Activated gamma-delta T cell (primary cell): ENCODE measurements around the gene PPP3R2.
"Not testable (repeated sequence)": the region's sequence is repeated elsewhere in the genome, so short reads cannot be mapped to it uniquely, and the experiment has no call there.

Source experiments
- DNase-seq: peaks from one replicate; lab custom pipeline; 2025; lab: John Stamatoyannopoulos, UW
- total RNA-seq, 2 donors: gene quantifications; one replicate each; lab custom pipeline; 2026; lab: John Stamatoyannopoulos, UW

Gene PPP3R2
- 0 to 0.04 reads per million in 2 donors for total RNA-seq

- DNase-seq, result no peak
Observed at GRCh38 chr9:101594796-101595195, at the start of gene PPP3R2. TSS of gene PPP3R2 (minus strand) at chr9:101594969. CDS start at chr9:101594921, 48 bp downstream.

- no peak for DNase-seq
Observed at GRCh38 chr9:101639785-101640665, 45.3 kb upstream of the PPP3R2 start.

GRCh38 chr9:101639311-101639710 is 44.5 kb upstream of the PPP3R2 start:
- DNase-seq, result no peak

GRCh38 chr9:101636247-101636646 is 41.5 kb upstream of the PPP3R2 start:
- no peak for DNase-seq

- no peak for DNase-seq
Observed at GRCh38 chr9:101635473-101635872, 40.7 kb upstream of the PPP3R2 start.

GRCh38 chr9:101634741-101635409 is 40.1 kb upstream of the PPP3R2 start:
- no peak for DNase-seq

GRCh38 chr9:101632611-101633010 is 37.8 kb upstream of the PPP3R2 start:
- DNase-seq, result no peak

GRCh38 chr9:101631892-101632291 is 37.1 kb upstream of the PPP3R2 start:
- DNase-seq, result no peak

- DNase-seq, result no peak
Observed at GRCh38 chr9:101629636-101630035, 34.9 kb upstream of the PPP3R2 start.

- DNase-seq, result no peak
Observed at GRCh38 chr9:101628173-101628572, 33.4 kb upstream of the PPP3R2 start.

GRCh38 chr9:101626295-101626694 is 31.5 kb upstream of the PPP3R2 start:
- no peak for DNase-seq

GRCh38 chr9:101625876-101626275 is 31.1 kb upstream of the PPP3R2 start:
- DNase-seq, result no peak

GRCh38 chr9:101620452-101620851 is 25.7 kb upstream of the PPP3R2 start:
- DNase-seq, result no peak

GRCh38 chr9:101618698-101619097 is 23.9 kb upstream of the PPP3R2 start:
- no peak for DNase-seq

- no peak for DNase-seq
Observed at GRCh38 chr9:101605547-101605946, 10.8 kb upstream of the PPP3R2 start.

- no peak for DNase-seq
Observed at GRCh38 chr9:101604296-101604695, 9.5 kb upstream of the PPP3R2 start.

- no peak for DNase-seq
Observed at GRCh38 chr9:101601904-101602765, 7.4 kb upstream of the PPP3R2 start.

GRCh38 chr9:101593345-101593744 is 1.4 kb downstream of the PPP3R2 start:
- DNase-seq, result no peak

- DNase-seq, result no peak
Observed at GRCh38 chr9:101592788-101593187, 2.0 kb downstream of the PPP3R2 start.

GRCh38 chr9:101591787-101592446 is 2.9 kb downstream of the PPP3R2 start:
- no peak for DNase-seq

GRCh38 chr9:101590901-101591300 is 3.9 kb downstream of the PPP3R2 start:
- no peak for DNase-seq

GRCh38 chr9:101590074-101590473 is 4.7 kb downstream of the PPP3R2 start:
- DNase-seq, result not testable (repeated sequence)
